Heart right ventricle (tissue), 16 donors: Measurements from ENCODE around the gene ADGRL3. TPM values are rescaled to one million over a fixed set of nuclear protein-coding genes. Genes with fewer than 3 reads are reported as not detected.
A peak's percentile ranks its signal among the peaks of the same experiment; 100 is the strongest.

Experiments used
- ATAC-seq, 8 donors: fragments of 200-7000 bp; cut with Tn5 transposase; one replicate each; pipeline ENCODE4 v1.9.1; 2020; ENCODE audit warnings: mild to moderate bottlenecking in 8 of 8, moderate library complexity in 8 of 8, moderate number of reproducible peaks in 1 of 8
- DNase-seq, 2 donors: peaks; one replicate each; pipeline ENCODE4 v3.0.0-alpha.2; 2020
- H3K27ac ChIP-seq, 10 donors: fragments of 200-600 bp; sonication (generic) in 2 of 10; one replicate each; pipeline versions ENCODE4 v1.5.0 to v1.8.0; 2020 to 2022; ENCODE audit warnings: mild to moderate bottlenecking in 3 of 10
- H3K27me3 ChIP-seq, 7 donors: fragments of 200-600 bp; one replicate each; pipeline ENCODE4 v1.8.0; 2021 to 2022; ENCODE audit warnings: mild to moderate bottlenecking in 2 of 7
- H3K36me3 ChIP-seq, 9 donors: fragments of 200-600 bp; sonication (generic) in 1 of 9; one replicate each; pipeline versions ENCODE4 v1.5.0 to v1.8.0; 2020 to 2022; ENCODE audit warnings: mild to moderate bottlenecking in 2 of 9
- H3K4me1 ChIP-seq, 9 donors: fragments of 200-600 bp; sonication (generic) in 1 of 9; one replicate each; pipeline versions ENCODE4 v1.5.0 to v1.8.0; 2020 to 2022; ENCODE audit warnings: mild to moderate bottlenecking in 4 of 9
- H3K4me3 ChIP-seq, 10 donors: fragments of 200-600 bp; sonication (generic) in 2 of 10; one replicate each; pipeline versions ENCODE4 v1.5.0 to v1.8.0; 2020 to 2022; ENCODE audit warnings: mild to moderate bottlenecking in 7 of 10, moderate library complexity in 2 of 10
- H3K9me3 ChIP-seq, 11 donors: fragments of 200-600 bp in 10 of 11; sonication (generic) in 2 of 11; one replicate each; pipeline versions ENCODE4 v1.5.0 to v1.8.0; 2013 to 2022; ENCODE audit warnings: mild to moderate bottlenecking in 2 of 11, control low read depth in 1 of 11, moderate library complexity in 1 of 11
- CTCF ChIP-seq, 9 donors: fragments of 200-600 bp; sonication (generic) in 2 of 9; IDR thresholded peaks; one replicate each; pipeline versions ENCODE4 v1.5.0 to v1.8.0; 2021 to 2022; ENCODE audit warnings: antibody characterized with exemption in 9 of 9, mild to moderate bottlenecking in 5 of 9, moderate library complexity in 1 of 9
- WGBS, 2 donors: extraction: QIAGEN DNeasy Blood & Tissue Kit; methylation state at CpG; one replicate each; pipeline ENCODE4 v1.1.7; 2013; ENCODE audit warnings: inconsistent platforms in 1 of 2; 5-methylcytosine and 5-hydroxymethylcytosine counted together
- intact Hi-C, 10 donors: fragments of 100-400 bp; cut with DNase I; formaldehyde crosslinking; loops; one replicate each; pipeline versions ENCODE4 v1.11.1 to v1.14.2; 2022
- polyA plus RNA-seq, 2 donors: library from polyadenylated mRNA; stranded (reverse); fragments of 200-250 nt; gene quantifications; one replicate each; pipeline ENCODE4 v1.2.3, GENCODE V29; 2013
- total RNA-seq, 10 donors: library from RNA; stranded (reverse); fragmentation: NEBNext Ultra II Directional in 3 of 10; extraction: Animal tissue kit (Norgen Biotek cat#: 25700) in 3 of 10; gene quantifications; one replicate each; pipeline versions ENCODE4 v1.2.1 to v1.2.4, GENCODE V29; 2021 to 2023
- donor health status: Arrhythmogenic right ventricular cardiomyopathy.
- donor health status: ischemic (EF 13 %, LVEDD 7.1; RV severe dilation, severe dysfunction).
- donor health status: healthy with polysubstance abuse.
- donor health status: DM: no; HTN: yes; CAD: no.
- donor health status: DM: no; HTN: no; CAD: no.
- donor health status: ischemic (EF 25% LVEDD 6.9; RV normal size, moderate dysfunction).
- donor health status: ischemic (EF 25% LVEDD 5.7; RV mildly dilated, moderate dysfunction).
- donor health status: healthy.
- donor health status: DM: yes; HTN: yes; CAD: no.
- donor health status: Ischemic cardiomyopathy.
- donor health status: ischemic (EF 35%, LVEDD 5.7; RV mildly dilated, moderate dysfunction).
- donor health status: nonischemic (EF 11% LVEDD 7.7; RV severe dilation, severe dysfunction).
- donor health status: DM: yes; HTN: yes; CAD: no.
- donor health status: PGD.
- donor health status: ischemic (EF 29% LVEDD 5.4; RV normal size, mild dysfunction).
- donor health status: nonischemic (EF 23%, LVEDD 6.1; RV moderate dilation, normal function).

The ADGRL3 gene
- total and polyA plus RNA-seq, 12 donors, result 0.36 to 20.9 (median 4.6) TPM

- TF ChIP-seq CTCF (IDR thresholded peaks at IDR 0.05), result no peak
- Histone ChIP-seq H3K27me3 (no peaks in the 10 kb centered on the region), H3K9me3 (no peaks in the 10 kb centered on the region), H3K36me3 (no peaks in the 10 kb centered on the region), H3K27ac (no peak overlapping the region), H3K4me1 (no peaks in the 10 kb centered on the region), H3K4me3 (no peak overlapping the region)
- 86 to 92% methylated on average over 4 of the region's 4 CpGs for WGBS, 2 donors
- intact Hi-C loops, result no loop called here
- ATAC-seq, result no peak
- no peak for DNase-seq
These were observed 327.8 kb downstream of the ADGRL3 start for GRCh38 chr4:61527888-61528287.

GRCh38 chr4:61528595-61528994 is 328.5 kb downstream of the ADGRL3 start:
- WGBS, 2 donors, result 95% methylated on average over 1 of the region's 1 CpG
- Histone ChIP-seq H3K4me3 (no peak overlapping the region), H3K27me3 (no peaks in the 10 kb centered on the region), H3K4me1 (no peaks in the 10 kb centered on the region), H3K27ac (no peak overlapping the region), H3K9me3 (peaks cover 0 to under 1% (median 0%) of the 10 kb centered on the region in 11 donors), H3K36me3 (no peaks in the 10 kb centered on the region)
- no peak for TF ChIP-seq CTCF (IDR thresholded peaks at IDR 0.05)
- DNase-seq, result no peak
- ATAC-seq, result no peak
- intact Hi-C loops, result no loop called here

- Histone ChIP-seq H3K4me3 (no peak overlapping the region), H3K9me3 (peaks cover 0 to 14% (median 2%) of the 10 kb centered on the region in 11 donors), H3K27ac (no peak overlapping the region), H3K36me3 (no peaks in the 10 kb centered on the region), H3K27me3 (no peaks in the 10 kb centered on the region), H3K4me1 (no peaks in the 10 kb centered on the region)
- ATAC-seq (no peak), DNase-seq (no peak)
- no peak for TF ChIP-seq CTCF (IDR thresholded peaks at IDR 0.05)
- intact Hi-C loops, result no loop called here
- WGBS, 2 donors, result 89 to 94% methylated on average over 5 of the region's 5 CpGs
These were observed 331.1 kb downstream of the ADGRL3 start for GRCh38 chr4:61531188-61531587.

- Histone ChIP-seq H3K27me3 (no peaks in the 10 kb centered on the region), H3K4me3 (peak overlapping the region in 1 of 10 donors; percentile 18), H3K27ac (no peak overlapping the region), H3K4me1 (no peaks in the 10 kb centered on the region), H3K9me3 (peaks cover 0 to 17% (median 2%) of the 10 kb centered on the region in 11 donors), H3K36me3 (no peaks in the 10 kb centered on the region)
- intact Hi-C loops, result no loop called here
- WGBS, 2 donors, result 57 to 75% methylated on average over 14 of the region's 14 CpGs
- no peak for DNase-seq
- ATAC-seq, result peak in 6 of 8 donors; percentile 29 to 67 (median 45)
- TF ChIP-seq CTCF (IDR thresholded peaks at IDR 0.05), result no peak
These were observed 332.3 kb downstream of the ADGRL3 start for GRCh38 chr4:61532336-61533000.
